Skin of body (tissue), 2 donors: ENCODE data around the gene CIAO3. TPM values are rescaled to one million over a fixed set of nuclear protein-coding genes. Genes with fewer than 3 reads are reported as not detected.

Experiments
- DNase-seq: peaks from one replicate; lab custom pipeline; 2025; lab: John Stamatoyannopoulos, UW
- total RNA-seq: library from RNA; depleted of rRNA; stranded (reverse); fragments of >200 nt; gene quantifications from one replicate; pipeline ENCODE4 v1.2.3, GENCODE V29; 2014

Gene CIAO3
- total RNA-seq, 1 donor from 2014 or later = 41.2 TPM

DNA sequence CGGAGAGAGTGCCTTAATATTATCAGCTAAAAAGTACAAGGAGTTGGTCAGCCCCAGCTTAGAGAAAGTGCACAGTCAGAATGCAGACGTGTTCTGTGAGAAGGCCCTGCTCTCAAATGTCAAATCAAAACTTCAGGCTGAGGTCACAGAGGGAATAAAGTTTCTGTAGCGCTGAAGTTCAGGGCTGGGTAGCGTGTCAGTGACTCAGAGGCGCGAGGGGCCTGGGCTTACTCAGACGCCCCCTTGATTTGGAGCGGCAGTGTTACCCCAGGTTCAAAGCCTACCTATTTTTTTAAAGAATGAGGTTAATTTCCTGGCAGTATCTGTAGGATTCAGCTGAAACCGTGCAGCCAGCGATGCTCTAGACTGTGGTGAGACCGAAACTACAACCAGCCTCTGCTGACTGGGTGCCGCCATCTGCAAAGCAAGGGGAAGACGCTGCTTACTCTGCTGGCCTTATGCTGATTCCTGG lies 4.8 kb downstream of the CIAO3 start:
- DNase-seq = no peak

DNA sequence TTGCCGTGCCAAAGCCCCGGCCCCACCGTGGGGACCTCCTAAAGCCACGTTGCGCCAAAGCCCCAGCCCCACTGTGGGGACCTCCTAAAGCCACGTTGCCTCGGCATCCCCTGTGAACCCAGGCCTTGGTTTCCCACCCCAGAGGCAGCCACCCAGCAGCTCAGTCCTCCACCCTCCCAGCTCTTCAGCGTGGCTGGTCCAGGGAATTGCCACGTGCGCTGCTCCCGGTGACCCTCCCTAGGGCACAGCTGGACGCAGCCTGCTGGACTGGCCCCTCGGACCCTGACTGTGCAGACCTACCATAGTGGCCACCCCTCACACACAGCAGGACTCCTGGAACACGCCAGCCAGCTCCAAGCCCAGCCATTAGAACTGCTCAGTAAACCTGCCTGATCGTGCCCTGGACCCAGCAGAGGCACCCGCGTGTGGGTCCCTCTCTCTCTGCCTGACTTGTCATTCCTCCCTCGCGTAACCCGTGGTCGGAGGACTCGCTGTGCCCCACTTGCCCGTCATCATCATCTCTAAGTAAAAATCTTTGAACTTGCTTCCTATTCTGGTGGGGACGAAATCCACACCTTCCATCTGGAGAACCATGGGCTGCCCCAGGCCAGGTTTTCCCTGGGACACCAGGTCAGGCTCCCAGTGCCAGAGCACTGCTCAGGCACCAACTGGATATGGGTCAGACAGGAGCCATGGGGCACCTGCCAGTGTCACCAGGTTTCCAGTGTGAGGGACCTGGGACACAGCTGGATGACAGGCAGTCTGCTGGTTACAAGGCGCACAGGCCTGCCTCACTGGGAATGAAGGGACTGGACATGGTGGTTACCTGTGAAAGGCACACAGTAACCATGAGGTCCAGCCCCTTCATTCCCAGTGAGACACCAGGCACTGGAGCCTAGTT lies 5.6 kb downstream of the CIAO3 start:
- DNase-seq = no peak

DNA sequence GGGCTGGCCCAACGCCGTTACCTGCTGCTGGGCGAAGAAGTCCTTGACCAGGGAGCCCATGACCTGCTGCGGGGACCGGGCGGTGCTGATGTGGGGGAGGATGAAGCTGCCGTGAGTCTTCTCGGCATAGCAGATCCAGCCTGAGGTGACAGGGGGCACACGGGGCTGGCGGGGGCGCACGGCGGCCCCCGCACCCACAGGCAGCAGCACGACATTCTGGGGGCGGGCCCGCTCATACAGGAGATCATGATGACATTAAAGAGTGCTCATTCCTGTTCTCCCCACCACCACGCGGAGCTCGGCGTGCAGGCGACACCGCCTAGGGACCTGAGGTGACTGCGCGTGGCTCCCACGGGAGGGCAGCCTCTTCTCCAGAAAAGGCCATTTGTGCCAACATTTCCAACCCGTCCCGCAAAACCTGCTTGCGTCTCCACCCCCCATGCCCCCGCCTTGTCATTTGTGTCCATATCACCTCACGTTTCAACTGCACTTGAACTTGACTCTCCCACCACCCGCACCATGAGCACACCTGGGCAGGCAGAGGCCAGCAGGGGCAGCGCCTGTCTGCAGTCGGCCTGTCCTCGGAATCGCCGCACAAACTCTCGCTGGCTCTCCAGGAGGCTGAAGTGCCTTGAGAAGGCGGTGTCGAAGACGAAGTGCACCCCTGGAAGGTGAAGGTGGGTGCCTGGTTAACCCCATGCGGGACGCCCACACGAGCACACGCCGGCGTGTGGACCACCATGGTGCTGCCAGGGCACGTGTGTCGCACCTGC lies 6.4 kb downstream of the CIAO3 start:
- no peak for DNase-seq

DNA sequence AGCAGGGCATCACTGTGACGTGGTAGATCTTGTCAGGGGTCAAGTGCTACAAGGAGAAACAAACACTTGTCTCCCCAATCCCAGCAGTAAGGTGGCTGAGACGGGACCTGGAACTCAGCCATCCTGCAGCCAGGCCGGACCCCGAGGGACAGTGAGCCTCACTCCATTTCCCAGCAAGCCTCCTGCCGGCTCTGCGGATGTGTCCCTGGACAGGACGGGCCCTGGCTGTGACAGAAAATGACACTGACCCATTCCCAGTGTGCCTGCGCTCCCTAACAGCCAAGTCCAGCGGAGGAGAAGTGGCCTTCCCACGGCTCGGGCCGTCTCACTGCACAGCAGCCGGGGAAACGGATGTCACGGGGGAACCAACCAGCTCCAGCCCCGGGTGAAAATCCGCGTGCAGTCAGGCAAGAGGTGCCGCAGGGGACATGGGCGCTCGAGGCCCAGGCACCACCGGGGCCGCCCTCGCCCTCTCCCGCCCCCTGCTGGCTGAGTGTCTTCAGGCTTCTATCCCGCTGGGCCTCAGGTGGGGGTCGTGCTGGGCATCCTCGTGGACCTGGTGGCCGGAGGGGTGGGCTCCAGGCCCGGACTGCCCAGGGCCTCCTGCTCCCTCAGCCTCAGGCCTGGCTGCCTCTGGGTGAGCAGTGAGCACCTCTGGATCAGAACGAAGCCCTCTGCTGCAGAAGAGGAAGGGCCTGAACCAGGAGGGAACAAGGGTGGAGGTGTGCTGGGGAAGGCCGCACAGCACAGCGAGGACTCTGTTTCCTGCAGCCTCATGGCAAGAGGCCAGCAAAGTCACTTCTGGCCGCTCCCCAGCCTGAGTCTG lies 7.2 kb downstream of the CIAO3 start:
- DNase-seq = no peak

DNA sequence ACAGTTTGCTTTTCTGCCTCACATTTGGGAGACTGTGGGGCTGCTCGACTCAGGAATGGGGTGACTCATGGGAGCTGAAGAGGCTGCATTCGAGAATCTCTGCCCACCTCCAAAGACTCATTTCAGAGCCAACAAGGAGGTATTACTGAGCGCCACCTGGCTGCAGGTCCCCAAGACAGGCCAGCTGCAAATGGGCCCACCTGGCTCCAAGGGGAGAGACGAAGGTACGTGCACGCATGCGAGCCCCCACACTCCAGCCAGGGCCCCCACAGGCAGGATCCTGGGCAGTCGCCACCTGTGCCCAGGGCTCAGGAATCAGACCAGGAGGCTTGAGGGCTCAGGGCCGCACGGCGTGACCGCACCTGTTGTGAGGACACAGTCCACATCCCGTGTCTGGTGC lies 7.9 kb downstream of the CIAO3 start:
- DNase-seq = no peak

DNA sequence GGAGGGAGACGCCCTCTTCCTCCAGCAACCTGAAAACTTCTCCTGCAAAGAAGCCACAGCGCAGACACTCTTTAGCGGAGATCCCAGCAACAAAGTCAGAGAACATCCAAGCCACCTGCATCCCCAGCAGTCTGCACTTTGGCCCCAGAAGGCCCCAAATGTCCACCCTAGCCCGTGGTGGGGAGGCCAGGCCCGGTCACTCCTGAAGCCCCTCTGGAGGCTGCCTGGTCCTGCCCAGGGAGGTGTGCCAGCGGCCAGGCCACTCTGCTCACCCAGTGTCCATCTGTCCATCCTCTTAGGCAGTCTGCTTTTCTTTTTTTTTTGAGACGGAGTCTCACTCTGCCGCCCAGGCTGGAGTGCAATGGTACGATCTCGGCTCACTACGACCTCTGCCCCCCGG lies 8.5 kb downstream of the CIAO3 start:
- DNase-seq = no peak

DNA sequence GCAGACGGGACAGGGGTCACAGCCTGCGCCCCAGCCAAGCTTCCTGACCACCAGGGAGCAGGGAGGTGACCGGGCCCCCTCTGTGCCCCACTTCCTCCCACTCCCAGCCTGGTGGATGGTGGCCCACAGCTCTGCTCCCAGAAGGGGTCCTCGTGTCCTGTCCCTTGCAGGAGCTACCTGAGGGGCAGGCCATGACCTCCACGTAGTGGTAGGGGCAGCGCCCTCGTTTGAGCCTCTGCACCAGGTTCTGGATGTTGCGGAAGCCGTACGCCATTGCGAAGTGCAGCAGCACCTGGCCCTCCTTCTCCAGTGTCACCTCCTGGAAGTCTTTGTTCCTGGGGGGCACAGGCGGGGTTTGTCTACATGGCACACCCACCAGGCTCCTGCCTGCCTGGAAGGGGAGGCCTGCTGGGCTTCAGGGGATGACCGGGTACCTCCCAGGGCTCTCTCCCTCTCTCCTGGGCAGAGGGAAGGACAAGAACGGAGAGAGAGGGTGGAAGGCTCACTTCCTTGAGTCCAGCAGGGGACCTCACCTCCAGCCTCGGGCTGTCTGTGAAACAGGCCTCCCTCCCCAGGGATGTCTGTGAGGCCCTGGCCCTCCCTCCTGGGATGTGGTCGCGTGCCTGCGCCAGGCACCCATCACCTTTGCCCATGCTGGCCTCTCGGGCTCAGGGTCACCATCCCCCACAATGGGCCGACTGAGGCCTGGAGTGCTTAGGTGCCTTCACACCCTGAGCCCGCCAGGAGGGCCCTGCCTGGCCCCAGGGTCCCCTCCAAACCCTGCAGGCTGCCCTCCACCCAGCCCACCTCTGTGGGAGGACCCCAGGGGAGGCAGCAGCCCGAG lies 9.9 kb downstream of the CIAO3 start:
- DNase-seq = no peak

DNA sequence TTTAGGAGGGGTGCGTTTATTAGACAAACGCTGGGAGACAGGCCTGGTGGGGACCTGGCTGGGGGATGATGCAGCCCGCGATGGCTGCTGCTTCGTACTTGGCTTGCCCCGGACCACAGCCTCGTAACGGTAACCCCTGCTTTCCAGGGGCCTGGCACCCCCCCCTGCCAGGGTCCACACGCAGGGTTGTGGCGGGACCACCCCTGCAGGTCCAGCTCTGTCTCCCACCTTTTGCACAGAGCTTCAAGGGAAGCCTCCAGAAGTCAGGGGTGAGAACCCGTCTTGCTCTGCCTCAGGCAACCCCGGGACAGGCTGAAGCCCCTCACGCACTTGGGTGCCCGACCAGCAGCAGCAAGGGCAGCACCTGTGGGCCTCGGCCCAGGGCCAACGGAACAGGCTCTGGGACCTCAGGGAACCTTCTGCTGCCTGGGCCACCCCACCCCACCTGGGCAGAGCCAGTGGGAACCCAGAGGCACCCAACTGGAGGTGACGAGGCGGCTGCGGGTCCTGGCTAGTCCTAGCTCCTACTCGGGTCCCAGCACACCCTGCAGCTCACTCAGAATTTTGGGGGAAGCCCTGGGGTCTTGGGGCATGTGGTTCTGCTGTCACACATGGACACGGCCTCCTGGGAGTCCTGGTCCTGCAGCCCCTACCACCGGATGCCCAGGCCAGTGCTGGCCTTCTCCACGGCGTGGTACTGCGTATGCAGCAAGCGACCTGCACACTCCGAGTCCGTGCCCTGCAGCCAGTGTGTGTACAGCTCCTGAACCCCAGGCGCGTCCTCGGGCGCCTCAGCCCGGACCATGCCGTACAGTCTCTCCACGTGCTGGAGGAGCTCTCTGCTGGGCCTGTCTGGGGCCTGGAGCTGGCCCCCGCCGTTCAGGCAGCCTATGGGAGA lies 10.8 kb downstream of the CIAO3 start:
- no peak for DNase-seq

DNA sequence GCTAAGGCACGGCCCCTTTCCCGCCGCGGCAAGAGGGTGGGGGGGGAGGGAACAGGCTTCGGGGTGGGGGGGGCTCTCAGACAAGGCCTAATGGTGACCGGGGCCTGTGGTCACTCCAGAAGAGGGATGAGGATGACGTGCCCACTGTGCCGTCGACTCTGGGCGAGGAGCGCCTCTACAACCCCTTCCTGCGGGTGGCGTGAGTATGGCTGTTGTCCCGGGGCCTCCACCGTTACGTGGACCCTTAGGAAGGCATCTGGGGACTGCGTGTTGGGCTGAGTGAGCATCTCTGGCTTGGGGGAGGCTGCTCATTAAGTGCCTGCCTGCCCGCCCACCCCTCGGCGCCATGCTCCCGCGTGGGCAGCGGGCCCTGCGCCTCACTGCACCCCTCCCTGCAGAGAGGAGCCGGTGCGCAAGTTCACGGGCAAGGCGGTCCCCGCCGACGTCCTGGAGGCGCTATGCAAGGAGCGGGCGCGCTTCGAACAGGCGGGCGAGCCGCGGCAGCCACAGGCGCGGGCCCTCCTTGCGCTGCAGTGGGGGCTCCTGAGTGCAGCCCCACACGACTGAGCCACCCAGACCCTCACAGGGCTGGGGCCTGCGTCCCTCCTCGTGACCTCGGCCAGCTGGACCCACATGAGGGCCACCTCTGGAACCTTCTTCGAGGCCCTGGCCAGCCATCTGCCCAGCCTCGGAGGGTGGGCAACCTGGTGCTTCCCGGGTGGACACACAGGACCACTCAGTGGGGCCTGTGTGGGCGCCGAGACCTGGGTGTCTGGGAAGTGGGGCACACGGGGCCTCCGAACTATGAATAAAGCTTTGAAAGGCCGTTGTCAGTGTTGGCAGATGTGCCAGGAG lies 11.7 kb downstream of the CIAO3 start:
- no peak for DNase-seq

DNA sequence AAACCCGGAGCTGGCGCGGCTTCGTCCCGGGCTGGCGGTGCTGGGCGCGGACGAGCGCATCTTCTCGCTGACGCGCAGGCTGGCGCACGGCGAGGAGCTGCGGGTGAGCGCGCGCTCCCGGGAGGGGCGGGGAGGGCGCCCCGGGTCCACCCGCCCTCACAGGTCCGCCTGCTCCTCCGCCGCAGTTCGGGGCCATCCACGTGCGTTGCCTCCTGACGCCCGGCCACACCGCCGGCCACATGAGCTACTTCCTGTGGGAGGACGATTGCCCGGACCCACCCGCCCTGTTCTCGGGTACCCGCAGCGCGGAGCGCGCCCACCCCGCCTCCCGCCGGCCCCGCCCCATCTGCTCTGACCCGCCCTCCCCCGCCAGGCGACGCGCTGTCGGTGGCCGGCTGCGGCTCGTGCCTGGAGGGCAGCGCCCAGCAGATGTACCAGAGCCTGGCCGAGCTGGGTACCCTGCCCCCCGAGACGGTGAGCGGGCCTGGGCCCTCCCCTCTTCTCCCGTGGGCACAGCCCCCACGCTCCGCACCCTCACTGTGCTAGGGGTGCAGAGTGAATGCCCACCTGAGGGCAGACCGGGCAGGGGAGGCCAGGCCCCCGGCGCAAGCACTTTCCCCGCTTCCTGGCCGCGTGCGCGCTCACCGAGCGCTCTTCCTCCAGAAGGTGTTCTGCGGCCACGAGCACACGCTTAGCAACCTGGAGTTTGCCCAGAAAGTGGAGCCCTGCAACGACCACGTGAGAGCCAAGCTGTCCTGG lies 12.5 kb downstream of the CIAO3 start:
- no peak for DNase-seq

DNA sequence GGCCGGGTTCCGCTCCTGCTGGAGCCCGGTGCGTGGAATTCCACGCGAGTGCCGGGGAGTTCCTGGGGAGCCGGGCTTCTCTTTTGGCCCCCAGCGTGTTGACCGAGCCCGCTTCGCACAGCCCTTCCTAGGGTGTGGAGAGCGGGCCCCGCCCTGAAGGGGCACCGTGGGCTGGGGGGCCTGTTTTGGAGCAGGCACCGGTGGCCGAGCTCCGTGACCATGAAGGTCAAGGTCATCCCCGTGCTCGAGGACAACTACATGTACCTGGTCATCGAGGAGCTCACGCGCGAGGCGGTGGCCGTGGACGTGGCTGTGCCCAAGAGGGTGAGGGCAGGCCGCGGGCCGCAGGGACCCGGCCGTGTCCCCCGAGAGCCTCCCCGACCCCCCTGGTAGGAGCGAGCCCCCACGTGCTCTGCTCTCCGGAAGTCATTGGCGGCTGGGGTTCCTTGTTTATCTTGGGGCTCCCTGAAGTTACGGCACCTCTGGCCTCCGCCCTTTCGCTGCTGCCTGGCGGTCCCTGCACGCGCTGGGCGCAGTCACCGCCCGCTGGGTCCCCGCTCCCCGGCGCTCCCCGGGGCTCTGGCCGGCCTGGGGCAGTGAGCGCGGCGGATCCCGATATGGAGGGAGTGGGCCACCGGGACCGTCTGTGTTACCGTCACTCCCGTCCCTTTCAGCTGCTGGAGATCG lies 13.4 kb downstream of the CIAO3 start:
- no peak for DNase-seq

DNA sequence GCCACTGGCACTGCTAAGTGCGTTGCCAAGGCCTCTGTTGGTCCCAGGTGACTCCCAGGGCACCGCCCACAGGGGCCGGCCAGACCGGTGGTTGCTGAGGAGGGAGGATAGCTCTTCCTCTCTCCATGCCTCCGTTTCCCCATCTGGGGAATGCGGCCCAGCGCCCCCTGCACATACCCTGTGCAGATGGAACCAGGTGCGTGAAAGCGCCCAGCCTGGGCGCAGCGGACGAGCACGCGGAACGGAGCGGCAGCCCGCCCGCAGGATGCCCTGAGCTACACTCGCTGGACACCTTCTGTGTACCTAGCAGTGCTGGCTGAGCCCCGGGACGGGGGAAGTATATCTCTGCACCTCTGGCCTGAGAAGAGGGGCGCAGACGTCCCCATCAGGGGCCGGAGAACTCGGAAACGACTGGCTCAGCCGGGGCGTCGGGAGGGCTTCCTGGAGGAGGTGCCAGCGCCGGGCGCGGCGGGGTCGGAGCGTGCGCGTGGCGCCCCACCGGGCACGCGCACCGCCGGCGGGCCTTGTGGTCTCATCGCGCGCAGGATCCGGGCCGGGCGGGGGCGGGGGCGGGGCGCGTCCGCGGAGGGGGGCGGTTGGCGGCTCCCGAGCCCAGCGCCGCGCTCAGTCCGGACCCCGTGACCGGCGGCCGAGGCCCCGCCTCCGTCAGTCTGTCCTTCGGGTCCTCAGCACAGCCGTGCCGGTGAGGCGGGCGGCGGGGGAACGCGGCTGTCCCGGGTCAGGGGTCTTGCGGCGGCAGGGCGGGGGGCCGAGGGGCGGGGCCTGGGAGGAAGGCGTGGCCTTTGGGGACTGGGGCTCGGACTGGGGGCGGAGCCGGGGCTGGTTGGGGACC lies 14.1 kb downstream of the CIAO3 start, which contains the start of the genes CCDC78 and HAGHL:
Gene CCDC78 (minus strand): TSS at position 6 of the 853 bp plus-strand sequence. CDS start 76 bp downstream, outside the sequence.
Gene HAGHL (plus strand): TSS at position 669 of the 853 bp plus-strand sequence. CDS start 404 bp downstream, outside the sequence.
- DNase-seq = no peak

DNA sequence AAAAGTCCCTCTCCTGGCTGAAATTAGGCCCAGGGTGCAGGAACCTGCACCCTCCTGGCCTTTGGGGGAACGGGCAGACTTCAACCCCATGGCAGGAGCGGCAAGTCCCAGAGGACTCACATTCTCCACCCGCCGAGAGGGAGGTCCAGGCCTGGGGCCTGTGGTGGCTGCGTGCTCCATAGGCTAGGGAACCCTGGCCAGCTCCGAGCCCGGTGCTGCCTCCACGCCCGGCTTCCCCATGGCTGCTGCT lies 14.7 kb downstream of the CIAO3 start:
- no peak for DNase-seq

DNA sequence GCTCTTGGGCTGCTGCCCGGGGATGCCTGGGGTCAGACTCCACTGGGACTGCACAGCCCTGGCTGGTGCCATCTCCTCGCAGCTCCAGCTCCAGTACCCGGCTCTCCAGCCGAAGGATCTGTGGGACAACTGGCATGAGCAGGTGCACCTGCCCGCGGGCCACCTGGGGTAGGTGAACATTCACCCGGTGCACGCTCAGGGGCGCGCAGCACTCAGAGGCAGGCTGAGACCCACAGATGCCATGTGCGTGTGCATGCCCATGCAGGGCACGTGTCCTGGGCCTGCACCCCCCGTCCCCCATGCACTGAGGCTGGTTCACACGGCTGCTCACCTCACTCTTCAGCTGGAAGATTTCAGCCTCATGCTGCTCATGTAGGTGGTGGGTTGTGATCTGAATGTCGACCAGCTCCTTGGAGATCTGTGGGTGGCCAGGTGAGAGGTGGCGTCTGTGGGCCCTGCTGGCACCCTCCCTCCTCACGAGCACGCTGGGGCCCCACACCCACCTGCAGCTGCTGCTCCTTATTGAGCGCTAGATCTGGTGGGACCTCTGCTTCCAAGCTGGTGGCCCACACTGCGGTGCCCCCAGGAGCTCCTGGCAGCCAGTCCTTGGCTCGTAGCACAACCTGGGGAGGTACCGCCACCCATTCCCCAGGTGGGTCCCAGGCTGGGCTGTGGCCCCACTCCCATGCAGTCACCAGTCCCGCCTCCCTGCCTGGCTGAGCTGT lies 15.2 kb downstream of the CIAO3 start:
- DNase-seq = no peak

DNA sequence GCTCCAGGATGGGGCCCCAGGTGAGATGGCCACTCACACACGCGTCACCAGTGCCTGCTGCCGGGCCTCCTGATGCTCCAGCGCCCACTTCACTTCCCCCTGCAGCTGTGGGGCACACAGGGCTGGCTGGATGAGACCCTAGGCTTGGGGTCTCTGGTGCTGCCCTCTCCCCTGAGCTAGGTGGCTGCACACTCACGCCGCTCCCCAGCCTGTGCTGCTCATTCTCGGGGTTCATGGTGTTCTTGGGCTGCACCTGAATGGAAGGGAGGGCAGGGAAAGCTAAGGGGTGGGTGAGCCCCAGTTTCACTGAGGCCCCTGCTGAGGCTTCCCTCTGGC lies 15.8 kb downstream of the CIAO3 start:
- DNase-seq = no peak
